Brain pericyte (primary cell): Measurements from ENCODE around the gene ULBP1.
"Not testable (repeated sequence)": the region's sequence is repeated elsewhere in the genome, so short reads cannot be mapped to it uniquely, and the experiment has no call there.

Experiments
- DNase-seq: peaks from one replicate; pipeline ENCODE4 v3.0.0-alpha.2; 2012; ENCODE audit warnings: low read depth, low spot score

Gene ULBP1

DNA sequence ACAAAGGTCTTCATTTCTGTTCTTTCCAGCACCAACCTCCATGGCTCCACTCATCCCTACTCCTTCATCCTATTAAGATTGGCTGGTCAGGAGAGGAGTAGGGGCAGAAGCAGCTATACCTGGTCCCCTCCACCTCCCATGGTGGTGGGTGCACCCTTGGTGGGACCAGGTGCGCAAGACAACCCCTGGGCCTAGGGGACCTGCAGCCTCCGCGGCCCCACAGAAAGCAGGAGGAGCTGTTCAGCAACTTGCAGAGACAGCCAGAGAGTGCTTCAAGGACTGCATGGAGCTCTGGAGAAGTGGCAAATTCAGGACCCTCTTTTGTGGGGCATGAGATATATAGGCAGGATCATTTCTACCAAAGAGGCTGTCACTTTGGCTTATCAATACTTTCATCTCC, 12.1 kb upstream of the ULBP1 start:
- DNase-seq, result no peak

DNA sequence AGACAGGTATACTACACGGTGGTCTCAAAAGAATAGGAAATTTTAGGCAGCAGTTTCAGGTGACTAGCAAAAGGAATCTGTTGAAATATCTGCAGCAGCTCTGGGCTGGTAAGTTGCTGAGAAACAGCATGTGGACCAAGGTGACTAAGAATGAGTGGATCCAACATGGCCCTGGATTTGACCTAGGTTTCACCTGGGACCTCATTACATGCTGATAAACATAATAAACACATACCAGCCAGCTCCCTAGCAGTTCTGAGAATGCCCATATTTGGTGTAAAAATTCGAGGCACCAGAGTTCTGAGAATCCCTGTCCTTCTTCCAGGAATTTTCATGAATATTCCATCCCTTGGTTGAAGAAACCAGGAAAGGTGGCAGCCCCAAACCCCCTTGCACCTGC, 10.4 kb upstream of the ULBP1 start:
- not testable (repeated sequence) for DNase-seq

DNA sequence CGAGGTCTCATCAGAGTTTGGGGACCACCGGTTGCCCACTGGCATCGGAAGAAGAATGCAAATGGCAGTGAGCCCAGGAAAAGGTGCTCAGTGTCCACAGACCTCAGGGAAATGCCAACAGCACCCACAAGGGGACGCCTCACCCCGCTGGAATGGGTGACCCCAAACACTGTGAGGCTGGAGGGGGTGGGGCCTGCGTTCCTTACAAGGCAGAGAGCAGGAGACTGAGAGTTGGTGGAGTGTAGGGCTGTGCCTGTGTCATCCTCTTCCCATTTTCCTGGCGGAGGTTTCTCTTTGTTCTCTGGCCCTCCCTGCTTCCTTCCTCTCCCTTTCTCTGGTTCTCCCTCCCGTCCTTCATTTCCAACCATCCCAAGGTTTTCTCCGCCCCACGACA, 9.8 kb upstream of the ULBP1 start:
- DNase-seq, result not testable (repeated sequence)

DNA sequence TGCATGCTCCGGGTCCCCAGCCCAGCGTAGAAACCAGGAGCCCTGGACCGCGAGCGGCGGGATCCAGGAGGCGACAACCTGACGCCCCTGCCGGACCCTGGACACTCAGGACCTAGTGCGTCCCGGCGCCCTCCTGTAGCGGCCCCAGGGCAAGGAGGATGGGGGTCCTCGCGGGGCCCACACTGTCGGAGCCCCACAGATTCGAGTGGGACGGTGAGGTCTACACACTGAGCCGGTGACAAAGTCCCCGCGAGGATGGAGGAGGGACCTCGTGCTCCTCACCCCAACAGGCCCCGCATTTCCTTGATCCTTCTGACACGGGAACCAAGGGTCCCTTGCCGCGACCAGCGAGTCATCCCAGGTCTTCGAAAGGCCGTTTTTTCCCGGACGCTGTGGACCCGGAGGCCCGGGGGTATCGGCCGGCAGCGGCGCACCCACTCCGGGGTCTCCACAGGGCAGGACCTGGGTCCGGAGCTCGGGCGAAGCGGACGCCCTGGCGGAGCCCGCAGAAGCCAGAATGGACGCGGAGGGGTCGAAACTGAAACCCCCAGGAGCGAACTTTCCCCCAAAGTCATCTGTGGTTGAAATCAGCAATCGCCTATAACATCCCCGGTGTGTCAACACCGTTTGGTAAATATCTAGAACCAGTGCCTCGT, 9.3 kb upstream of the ULBP1 start:
- not testable (repeated sequence) for DNase-seq

DNA sequence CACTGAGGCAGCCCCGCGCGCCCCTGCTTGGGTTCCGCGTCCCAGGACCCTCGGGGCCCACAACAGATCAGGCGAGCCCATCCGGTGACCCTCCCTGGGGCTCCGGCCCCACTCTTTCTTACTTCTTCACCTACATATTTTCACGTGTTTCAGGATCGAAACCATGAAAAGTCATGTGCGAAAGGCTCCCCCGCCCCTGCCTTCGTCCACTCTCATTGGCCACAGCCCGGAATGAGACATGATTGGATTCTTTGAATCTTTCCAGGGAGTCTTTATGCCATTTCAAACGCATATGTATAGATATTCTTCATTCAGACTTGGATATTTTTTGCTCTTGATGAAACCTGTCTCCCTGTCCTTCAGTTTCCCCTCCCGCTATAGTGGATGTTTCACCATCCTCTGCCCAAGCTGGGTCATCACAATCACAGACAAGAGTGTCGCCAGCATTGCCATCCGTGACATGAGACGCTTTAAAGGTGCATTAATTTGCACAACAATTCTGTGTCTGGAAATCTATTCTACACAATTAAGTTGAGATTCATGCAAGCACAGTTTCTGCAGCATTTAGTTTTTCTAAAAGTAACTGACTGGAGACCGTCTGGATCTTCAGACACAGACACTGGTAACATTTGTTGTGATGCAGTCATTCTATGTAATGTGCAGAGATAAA, 8.6 kb upstream of the ULBP1 start:
- not testable (repeated sequence) for DNase-seq

DNA sequence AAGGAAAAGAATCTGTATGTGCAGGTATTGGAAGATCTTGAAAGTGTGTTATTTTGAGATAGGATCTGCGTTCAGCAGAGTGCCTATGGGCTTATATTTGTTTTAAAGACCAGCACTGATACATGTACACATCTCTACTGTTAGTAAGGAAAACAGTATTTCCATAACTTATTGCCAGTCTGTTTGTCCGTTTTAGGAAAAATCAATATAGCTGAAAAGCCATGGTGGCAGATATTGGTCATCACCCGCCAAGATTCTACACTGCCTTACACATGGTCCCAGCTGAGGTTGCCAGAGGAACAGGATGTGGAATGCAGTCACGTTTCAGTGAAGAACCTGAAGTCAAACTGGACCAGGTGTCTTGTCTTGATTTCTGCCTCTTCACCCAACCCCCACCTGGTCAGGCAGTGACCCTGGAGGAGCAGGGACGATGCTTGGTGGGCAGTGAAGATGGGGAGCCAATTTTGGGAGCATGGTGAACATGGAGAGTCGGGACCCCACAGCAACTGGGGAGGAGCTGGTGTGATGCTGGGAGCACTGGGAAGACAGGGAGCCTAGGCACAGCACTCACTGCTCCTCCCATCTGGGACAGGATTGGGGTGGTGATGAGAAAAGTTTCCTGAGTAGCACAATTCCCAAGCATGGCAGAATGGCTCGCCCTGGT, 8.0 kb upstream of the ULBP1 start:
- DNase-seq, result not testable (repeated sequence)

DNA sequence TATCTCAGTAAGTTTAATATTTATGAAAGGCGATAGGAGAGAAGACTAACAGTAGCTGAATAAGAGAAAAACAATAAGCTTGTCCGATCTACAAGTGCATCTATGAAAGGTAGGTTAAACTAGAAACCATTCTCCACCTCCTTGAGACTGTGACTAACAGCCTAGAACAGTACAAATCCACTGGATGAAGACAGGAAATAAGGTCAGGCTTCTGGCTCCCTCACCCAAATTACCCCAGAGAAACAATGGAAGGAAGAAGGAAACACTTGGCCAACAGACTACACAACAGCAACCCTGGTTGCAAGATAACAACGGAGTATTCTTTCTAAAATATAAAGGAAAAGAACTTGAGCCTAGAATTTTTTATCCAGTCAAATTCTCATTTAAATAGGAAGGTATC, 5.6 kb upstream of the ULBP1 start:
- not testable (repeated sequence) for DNase-seq

DNA sequence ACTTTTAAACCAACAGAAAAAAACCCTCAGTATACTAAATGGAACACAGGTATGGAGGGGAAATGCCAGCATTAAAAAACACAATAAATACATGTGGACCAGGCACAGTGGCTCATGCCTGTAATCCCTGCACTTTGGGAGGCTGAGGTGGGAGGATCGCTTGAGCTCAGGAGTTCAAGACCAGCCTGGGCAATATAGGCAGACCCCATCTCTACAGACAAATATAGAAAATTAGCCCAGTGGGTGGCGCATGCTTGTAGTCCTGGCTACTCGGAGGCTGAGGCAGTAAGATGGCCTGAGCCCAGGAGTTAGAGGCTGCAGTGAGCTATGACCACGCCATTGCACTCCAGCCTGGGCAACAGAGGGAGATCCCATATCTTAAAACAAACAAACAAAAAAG, 3.9 kb upstream of the ULBP1 start:
- not testable (repeated sequence) for DNase-seq

DNA sequence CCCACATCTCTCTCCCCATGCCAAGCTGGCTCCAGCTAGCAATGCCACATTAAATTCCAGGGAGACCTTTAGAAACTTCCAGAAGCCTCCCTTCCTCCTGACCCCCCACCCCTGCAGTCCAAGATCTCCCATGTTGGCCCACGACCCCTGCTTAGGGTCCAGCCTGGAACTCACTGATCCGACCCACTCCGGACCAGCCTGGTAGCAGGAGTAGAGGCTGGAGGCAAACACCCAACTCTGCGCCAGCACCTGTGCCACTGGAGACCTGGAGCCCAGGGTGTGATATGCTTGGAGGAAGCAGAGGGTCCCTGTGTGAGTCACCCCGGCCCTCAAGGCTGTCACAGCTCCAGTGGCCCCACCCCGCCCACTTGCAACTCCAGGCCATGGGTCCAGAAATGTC, 3.3 kb upstream of the ULBP1 start:
- DNase-seq, result no peak

DNA sequence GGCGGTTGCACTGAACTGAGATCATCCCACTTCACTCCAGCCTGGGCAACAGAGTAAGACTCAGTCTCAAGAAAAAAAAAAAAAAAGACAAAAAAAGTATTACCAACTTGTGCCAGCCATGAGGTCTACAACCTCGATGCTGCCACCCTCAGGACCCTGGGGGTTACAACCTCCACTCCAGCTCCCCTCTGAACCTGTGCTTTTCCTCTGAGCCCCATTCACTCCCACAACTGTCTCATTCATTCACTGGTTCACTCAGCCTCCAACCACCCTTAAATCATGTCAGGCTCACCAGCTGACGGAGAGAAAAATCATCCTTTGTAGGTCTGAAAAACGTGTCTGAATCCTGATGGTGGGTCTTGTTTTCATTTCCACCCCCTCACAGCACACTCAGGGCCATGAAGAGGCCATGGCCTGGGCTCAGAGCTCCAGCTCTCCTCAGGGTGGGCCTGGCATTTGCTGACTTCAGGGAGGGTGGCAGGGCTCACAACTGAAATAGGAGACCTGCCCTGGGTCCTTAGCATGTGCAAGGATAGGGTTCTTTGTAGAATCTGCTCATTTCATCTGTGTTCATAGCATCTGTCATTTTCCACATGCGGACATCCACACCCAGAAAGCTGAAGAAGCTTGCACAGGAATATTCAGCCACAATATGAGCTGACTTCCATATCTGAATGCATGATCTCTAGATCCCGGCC, 1.9 kb upstream of the ULBP1 start:
- DNase-seq, result no peak

DNA sequence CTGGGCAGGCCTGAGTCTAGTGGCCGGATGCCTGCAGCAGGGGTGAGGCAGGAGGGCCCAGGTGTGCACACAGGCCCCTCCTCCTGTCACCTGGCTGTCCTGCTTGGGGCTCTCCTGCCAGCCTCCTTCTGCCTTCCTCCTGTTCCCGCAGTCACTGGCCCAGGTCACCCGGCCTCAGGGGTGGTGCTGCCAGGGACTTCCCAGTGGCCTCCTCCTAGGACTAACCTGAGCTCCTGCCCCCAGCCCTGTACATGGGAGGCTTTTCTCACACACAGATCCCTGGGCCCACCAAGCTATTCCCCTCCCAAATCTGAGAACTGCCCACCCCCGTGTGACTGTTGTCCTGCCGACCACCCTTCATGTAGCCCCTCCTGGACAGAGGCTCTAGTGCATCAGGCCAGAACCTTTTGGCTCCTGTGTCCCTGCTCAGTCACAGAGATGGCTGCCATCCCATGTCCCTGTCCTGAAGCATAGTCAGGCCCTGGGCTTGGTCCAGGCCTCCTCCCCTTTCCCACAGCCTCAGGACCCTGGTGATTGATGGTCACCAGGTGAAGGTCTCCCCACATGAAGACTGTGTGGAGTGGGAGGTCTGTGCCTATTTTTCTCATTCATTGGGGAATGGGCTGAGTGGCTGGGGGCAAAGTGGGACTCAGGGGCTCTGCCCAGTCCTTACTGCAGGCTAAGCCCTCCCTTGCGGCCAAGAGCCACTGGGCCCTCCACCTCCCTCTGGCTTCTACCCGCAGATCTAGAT, 1.1 kb upstream of the ULBP1 start:
- no peak for DNase-seq

DNA sequence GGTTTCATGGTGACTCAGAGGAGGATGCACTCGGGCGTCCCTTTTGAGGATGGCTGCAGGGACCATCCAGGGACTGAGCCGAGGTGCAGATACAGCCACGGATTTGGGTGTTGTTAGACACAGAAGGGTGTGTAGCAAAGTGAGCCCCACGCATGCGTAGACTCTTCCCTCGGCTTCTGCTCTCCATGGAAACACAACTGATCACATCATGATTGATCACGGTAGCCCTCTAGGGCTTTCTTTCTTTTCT, 606 bp upstream of the ULBP1 start:
- no peak for DNase-seq

DNA sequence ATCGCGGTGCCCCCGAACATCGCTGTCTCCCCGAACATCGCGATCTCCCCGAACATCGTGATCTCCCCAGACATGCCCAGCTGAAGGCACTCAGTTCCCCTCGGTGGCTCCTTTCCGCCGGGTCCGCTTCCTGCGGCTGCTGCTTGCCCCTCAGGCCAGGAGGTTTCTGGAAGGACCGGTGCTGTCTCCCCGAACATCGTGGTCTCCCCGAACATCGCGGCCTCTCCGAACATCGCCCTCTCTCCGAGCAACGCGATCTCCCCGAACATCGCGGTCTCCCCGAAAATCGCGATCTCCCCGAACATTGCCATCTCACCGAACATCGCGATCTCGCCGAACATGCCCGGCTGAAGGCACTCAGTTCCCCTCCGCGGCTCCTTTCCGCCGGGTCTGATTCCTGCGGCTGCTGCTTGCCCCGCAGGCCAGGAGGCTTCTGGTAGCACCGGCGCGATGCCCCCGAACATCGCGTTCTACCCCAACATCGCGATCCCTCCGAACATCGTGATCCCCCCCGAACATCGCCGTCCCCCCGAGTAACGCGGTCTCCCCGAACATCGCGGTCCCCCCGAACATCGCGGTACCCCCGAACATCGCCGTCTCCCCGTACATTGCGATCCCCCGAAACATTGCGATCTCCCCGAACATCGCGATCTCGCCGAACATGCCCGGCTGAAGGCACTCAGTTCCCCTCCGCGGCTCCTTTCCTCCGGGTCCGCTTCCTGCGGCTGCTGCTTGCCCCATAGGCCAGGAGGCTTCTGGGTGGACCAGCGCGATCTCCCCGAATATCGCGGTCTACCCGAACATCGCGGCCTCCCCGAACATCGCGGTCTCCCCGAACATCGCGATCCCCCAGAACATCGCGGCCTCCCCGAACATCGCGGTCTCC, 808 bp downstream of the ULBP1 start:
- DNase-seq, result no peak

DNA sequence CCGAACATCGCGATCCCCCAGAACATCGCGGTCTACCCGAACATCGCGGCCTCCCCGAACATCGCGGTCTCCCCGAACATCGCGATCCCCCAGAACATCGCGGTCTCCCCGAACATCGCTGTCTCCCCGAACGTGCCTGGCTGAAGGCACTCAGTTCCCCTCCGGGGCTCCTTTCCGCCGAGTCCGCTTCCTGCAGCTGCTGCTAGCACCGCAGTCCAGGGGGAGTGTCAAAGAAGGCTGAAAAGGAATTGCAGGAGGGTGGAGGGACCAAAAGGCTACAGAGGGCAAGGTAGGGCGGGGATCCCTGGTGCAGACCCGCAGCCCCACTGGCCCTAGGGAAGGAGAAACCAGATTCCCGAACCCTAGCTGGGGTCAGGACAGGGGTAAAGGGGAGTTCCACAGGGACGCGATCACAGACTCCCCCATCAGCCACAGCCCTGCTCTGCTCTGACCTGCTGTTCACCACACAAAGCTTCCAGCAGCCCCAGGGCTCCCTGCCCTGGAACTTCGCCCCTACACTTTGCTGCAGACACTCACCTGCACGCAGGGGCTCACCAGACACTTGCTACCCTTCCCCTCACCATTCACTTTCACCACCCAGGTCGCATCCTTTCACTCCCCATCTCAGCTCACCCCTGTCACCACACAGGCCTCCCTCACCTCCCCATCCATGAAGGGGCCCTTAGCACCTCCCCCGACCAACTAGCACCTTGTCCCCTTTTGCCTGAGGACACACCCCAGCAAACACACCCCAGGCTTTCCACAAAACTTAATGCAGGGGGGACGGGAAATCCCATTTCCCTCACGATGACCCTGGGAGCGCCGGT, 1.7 kb downstream of the ULBP1 start:
- no peak for DNase-seq

DNA sequence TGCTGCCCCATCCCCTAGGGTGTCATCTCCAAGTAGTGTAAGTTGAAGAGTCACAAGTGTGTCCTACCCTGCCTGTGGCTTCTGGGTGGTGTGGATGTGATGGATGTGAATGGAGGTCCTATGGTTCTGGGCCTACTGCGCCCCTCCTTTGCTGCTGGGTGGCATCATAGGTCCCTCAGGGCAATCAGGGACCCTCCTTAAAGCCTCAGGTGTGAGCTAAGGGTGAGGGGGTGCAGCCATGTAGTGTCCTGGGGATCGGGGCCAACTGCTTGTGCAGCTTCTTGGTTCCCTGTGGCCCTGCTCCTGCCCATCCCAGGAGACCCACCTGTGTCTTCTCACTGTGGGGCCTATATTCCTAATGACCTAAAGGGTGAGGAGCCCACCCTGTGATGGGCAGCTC, 2.6 kb downstream of the ULBP1 start:
- DNase-seq, result not testable (repeated sequence)

DNA sequence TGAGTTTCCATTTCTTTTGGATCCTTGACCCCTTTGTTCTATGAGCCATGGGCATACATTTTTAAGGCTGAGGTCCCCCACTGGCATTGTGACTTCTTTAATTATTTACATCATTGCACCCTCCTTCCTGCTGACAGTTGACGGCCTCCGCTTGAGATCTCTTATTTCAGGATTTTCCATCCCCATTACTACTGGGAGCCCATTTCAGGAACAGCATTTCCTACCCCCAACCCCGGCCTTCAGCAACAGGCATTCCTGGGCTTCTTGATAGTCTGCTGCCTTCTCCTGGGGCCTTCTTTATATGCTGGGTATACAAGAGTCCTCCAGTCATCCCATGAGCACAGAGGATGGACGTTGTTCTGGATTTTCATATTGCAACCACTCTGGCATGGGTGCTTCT, 3.8 kb downstream of the ULBP1 start:
- DNase-seq, result no peak

DNA sequence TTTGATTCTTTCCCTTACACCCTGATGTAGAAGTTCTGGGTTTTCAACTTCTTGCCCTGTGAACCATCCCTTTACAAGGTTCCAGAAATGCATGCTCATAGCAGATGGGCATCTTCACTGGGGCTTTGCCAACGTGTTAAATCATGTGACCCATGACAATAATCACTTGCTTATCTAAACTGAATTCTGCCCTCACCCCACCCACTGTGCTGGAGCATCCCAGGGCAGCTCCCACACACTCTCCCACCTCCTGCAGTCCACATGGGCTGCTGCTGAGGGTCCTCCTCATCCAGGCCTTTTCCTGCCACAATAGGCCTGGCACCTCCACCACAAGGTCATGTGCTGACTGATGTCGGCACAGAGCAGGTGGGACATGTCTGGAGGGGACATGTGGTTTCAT, 4.3 kb downstream of the ULBP1 start:
- DNase-seq, result not testable (repeated sequence)

DNA sequence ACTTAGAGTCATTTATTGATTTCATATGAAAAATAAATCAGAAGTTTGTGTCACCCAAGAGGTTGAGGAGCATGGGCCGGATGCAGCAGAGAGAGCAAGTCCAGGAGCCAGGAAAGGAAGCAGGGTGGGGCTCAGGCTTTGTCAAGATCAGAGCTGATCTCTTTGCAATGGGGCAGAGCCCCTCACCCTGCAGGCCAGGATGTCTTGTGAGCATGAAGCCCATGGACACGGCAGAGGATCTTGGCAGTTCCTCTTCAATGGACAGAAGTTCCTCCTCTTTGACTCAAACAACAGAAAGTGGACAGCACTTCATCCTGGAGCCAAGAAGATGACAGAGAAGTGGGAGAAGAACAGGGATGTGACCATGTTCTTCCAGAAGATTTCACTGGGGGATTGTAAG, 5.2 kb downstream of the ULBP1 start:
- DNase-seq, result not testable (repeated sequence)

DNA sequence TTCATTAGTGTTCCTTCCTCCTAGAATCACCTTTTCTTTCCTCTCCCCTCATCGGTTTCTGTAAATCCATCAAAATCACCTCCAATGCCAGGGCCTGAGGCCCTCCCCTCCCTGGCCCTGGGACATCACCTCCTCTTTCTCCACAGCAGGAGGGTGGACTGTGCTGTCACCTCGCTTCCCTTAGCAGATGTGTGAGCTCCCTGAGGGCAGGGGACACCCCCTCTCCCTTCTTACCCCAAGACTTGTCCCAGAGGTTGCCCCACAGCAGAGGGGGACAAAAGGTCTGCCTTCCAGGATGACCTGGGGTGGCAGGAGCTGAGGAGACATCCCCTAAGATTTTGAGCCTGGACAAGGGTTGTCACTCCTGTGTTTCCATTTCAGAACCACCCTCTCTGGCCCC, 5.9 kb downstream of the ULBP1 start:
- DNase-seq, result no peak

DNA sequence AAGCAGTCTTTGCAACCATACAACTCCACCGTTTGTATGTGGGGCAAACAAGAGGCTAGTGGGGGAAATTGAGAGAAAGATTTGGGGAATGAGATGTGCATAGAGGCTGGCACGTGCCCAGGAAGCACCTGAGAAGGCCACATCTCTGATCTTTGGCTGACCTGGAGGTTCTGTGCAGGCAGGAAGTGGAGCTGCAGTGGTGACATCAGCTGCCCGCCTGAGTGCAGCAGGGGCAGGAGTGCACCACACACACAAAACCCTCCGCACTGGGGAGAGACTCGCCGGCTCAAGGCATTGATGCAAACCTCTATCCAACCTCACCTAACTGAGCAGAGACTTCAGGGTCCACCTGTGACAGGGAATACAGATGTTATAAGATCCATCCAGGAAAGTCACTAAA, 10.7 kb downstream of the ULBP1 start:
- not testable (repeated sequence) for DNase-seq
